GM19351 (cell line): Measurements from ENCODE around the gene GALNT11.

ENCODE experiments used
- ATAC-seq: cut with Tn5 transposase; IDR thresholded peaks from one replicate; pipeline ENCODE4 v1.9.1; 2021; ENCODE audit warnings: mild to moderate bottlenecking, moderate library complexity; ENCODE audit not compliant: unreplicated experiment

The GALNT11 gene

GRCh38 chr7:152115021-152115718 lies 89.7 kb downstream of the GALNT11 start:
- no peak for ATAC-seq

GRCh38 chr7:152117356-152117755 lies 91.9 kb downstream of the GALNT11 start:
- no peak for ATAC-seq

- ATAC-seq: no peak
Observed at GRCh38 chr7:152120210-152120609, 94.7 kb downstream of the GALNT11 start.

- ATAC-seq: no peak
Observed at GRCh38 chr7:152120776-152121175, 95.3 kb downstream of the GALNT11 start.

- no peak for ATAC-seq
Observed at GRCh38 chr7:152121432-152121831, 96.0 kb downstream of the GALNT11 start.

GRCh38 chr7:152122540-152122939 lies 97.1 kb downstream of the GALNT11 start:
- ATAC-seq: no peak

- no peak for ATAC-seq
Observed at GRCh38 chr7:152126741-152127140, 101.3 kb downstream of the GALNT11 start.

- no peak for ATAC-seq
Observed at GRCh38 chr7:152127229-152127628, 101.8 kb downstream of the GALNT11 start.

- no peak for ATAC-seq
Observed at GRCh38 chr7:152128252-152128651, 102.8 kb downstream of the GALNT11 start.

- no peak for ATAC-seq
Observed at GRCh38 chr7:152128741-152129461, 103.4 kb downstream of the GALNT11 start.

GRCh38 chr7:152129682-152130081 lies 104.2 kb downstream of the GALNT11 start:
- ATAC-seq: no peak

- ATAC-seq: no peak
Observed at GRCh38 chr7:152130658-152131590, 105.5 kb downstream of the GALNT11 start.

GRCh38 chr7:152131981-152132494 lies 106.6 kb downstream of the GALNT11 start:
- ATAC-seq: no peak

GRCh38 chr7:152132812-152133211 lies 107.3 kb downstream of the GALNT11 start:
- ATAC-seq: no peak

- ATAC-seq: no peak
Observed at GRCh38 chr7:152133804-152134203, 108.3 kb downstream of the GALNT11 start.

- ATAC-seq: no peak
Observed at GRCh38 chr7:152136686-152137085, 111.2 kb downstream of the GALNT11 start.

GRCh38 chr7:152137476-152138025 lies 112.1 kb downstream of the GALNT11 start:
- ATAC-seq: no peak

GRCh38 chr7:152140067-152140466 lies 114.6 kb downstream of the GALNT11 start:
- ATAC-seq: no peak

- ATAC-seq: no peak
Observed at GRCh38 chr7:152140560-152140959, 115.1 kb downstream of the GALNT11 start.

GRCh38 chr7:152142976-152143595 lies 117.6 kb downstream of the GALNT11 start:
- ATAC-seq: no peak
